ENCODE data around the gene ITGB4. TPM values are rescaled to one million over a fixed set of nuclear protein-coding genes. Genes with fewer than 3 reads are reported as not detected.

Gene ITGB4
- total RNA-seq, 1 experiment from 2014 or later = 568 TPM

- no peak for TF ChIP-seq CEBPB (IDR thresholded peaks at IDR 0.05; ENCODE audit: low read depth)
- TF ChIP-seq, protein P1, sequence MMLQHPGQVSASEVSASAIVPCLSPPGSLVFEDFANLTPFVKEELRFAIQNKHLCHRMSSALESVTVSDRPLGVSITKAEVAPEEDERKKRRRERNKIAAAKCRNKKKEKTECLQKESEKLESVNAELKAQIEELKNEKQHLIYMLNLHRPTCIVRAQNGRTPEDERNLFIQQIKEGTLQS (IDR thresholded peaks at IDR 0.05) = no peak
- TF ChIP-seq, protein P2, sequence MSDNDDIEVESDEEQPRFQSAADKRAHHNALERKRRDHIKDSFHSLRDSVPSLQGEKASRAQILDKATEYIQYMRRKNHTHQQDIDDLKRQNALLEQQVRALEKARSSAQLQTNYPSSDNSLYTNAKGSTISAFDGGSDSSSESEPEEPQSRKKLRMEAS (IDR thresholded peaks at IDR 0.05) = no peak
- TF ChIP-seq EGR1 (IDR thresholded peaks at IDR 0.05; ENCODE audit: low read depth) = no peak
- no peak for TF ChIP-seq CBX3 (IDR thresholded peaks at IDR 0.05; ENCODE audit: low read depth)
- no peak for TF ChIP-seq ZNF274 (IDR thresholded peaks at IDR 0.05; ENCODE audit: low read depth, low read length)
Observed at GRCh38 chr17:75763269-75763607, 42.0 kb downstream of the ITGB4 start (continued).

- Histone ChIP-seq H2AFZ (ENCODE audit: low read depth, low read length, poor library complexity, severe bottlenecking) (no peak overlapping the region), H3K27me3 (ENCODE audit: insufficient read depth, low read length) (no peaks in the 10 kb centered on the region), H3K27ac (ENCODE audit: low read depth, low read length) (peak overlapping the region; percentile 78), H3K4me1 (ENCODE audit: control insufficient read depth in 1 of 2, insufficient read depth in 2 of 2, low read length in 2 of 2) (peaks cover 13 to 30% of the 10 kb centered on the region in 2 experiments), H3K9ac (ENCODE audit: low read length) (peak overlapping the region; percentile 89), H3K9me3 (ENCODE audit: control insufficient read depth in 1 of 2, insufficient read depth in 1 of 2, low read depth in 1 of 2, low read length in 2 of 2) (no peaks in the 10 kb centered on the region), H4K20me1 (ENCODE audit: insufficient read depth) (no peaks in the 10 kb centered on the region), H3K36me3 (ENCODE audit: control insufficient read depth in 1 of 2, insufficient read depth in 2 of 2, low read length in 2 of 2) (peaks cover 0 to 8% of the 10 kb centered on the region in 2 experiments; a peak in 1 of 4 replicates), H3K9me2 (ENCODE audit: insufficient read depth) (no peaks in the 10 kb centered on the region), H3K4me3 (replicated peaks in 1 of 2; ENCODE audit: low read depth in 1 of 2, low read length in 2 of 2) (peak overlapping the region; percentile 84 to 91), H3K4me2 (ENCODE audit: low read length) (peak overlapping the region; percentile 100), H3K79me2 (ENCODE audit: insufficient read depth, low read length) (0 out of 2 replicates have a peak, but pooled peaks cover 6% of the 10 kb centered on the region)
- TF ChIP-seq ZNF274 (IDR thresholded peaks at IDR 0.05; ENCODE audit: low read depth, low read length) = no peak
- TF ChIP-seq EZH2 (IDR thresholded peaks at IDR 0.05) = no peak
- no peak for TF ChIP-seq ELF1 (IDR thresholded peaks at IDR 0.05; ENCODE audit: borderline replicate concordance, low read depth)
- TF ChIP-seq, protein P1 (IDR thresholded peaks at IDR 0.05) = no peak
- no peak for TF ChIP-seq SIN3A (IDR thresholded peaks at IDR 0.05; ENCODE audit: low read depth)
- TF ChIP-seq SRF (IDR thresholded peaks at IDR 0.05; ENCODE audit: low read depth) = no peak
- TF ChIP-seq POLR2A (IDR thresholded peaks at IDR 0.05; ENCODE audit: borderline replicate concordance, extremely low read depth, insufficient read depth, insufficient read length) = no peak
- no peak for TF ChIP-seq EGR1 (IDR thresholded peaks at IDR 0.05; ENCODE audit: low read depth)
- no peak for TF ChIP-seq REST (IDR thresholded peaks at IDR 0.05; ENCODE audit: low read depth)
- TF ChIP-seq POLR2AphosphoS5 (IDR thresholded peaks at IDR 0.05; ENCODE audit: low read depth, low read length) = no peak
- TF ChIP-seq, protein P3, sequence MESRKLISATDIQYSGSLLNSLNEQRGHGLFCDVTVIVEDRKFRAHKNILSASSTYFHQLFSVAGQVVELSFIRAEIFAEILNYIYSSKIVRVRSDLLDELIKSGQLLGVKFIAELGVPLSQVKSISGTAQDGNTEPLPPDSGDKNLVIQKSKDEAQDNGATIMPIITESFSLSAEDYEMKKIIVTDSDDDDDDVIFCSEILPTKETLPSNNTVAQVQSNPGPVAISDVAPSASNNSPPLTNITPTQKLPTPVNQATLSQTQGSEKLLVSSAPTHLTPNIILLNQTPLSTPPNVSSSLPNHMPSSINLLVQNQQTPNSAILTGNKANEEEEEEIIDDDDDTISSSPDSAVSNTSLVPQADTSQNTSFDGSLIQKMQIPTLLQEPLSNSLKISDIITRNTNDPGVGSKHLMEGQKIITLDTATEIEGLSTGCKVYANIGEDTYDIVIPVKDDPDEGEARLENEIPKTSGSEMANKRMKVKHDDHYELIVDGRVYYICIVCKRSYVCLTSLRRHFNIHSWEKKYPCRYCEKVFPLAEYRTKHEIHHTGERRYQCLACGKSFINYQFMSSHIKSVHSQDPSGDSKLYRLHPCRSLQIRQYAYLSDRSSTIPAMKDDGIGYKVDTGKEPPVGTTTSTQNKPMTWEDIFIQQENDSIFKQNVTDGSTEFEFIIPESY (IDR thresholded peaks at IDR 0.05; ENCODE audit: extremely low read depth, insufficient replicate concordance, low read length) = no peak
- TF ChIP-seq FOSL1 (IDR thresholded peaks at IDR 0.05; ENCODE audit: low read depth) = no peak
- no peak for TF ChIP-seq YY1 (IDR thresholded peaks at IDR 0.05; ENCODE audit: extremely low read depth, insufficient replicate concordance, low read depth, low read length)
- TF ChIP-seq, protein P2 (IDR thresholded peaks at IDR 0.05) = no peak
- no peak for DNase-seq (ENCODE audit: low read depth, low spot score)
- intact Hi-C loops (cut with micrococcal nuclease) = no loop called here
- BruUV-seq (replicated peaks) = no TSS peak
- ATAC-seq = peak; percentile 5
- ChIA-PET RAD21 (ENCODE audit: low non-redundant PET in 1 of 2, low total read pairs in 2 of 2, uncharacterized antibody in 2 of 2, unreplicated experiment in 2 of 2) (no interaction called here), POLR2A (interaction anchor here (0.6 to 4.3 kb wide), 4 partner anchors 13 to 164 kb away, joined by 3 to 74 read pairs (median 33); a partner anchor contains a TSS), CTCF (interaction anchor here (0.5 to 7.9 kb wide), 11 partner anchors 10 to 443 kb away, joined by 3 to 73 read pairs (median 3); partner anchors contain the start of genes SMIM5, TSEN54 and WBP2)
Observed at GRCh38 chr17:75763613-75764416, 42.6 kb downstream of the ITGB4 start.
